Panc1 (cell line): ENCODE results near the gene CDHR4.

Experiments used
- CTCF ChIP-seq: fragments of 450-650 bp; IDR thresholded peaks from 2 replicates; pipeline ENCODE4 v1.5.1; 2017; ENCODE audit warnings: mild to moderate bottlenecking
- POLR2AphosphoS5 ChIP-seq: IDR thresholded peaks from 2 replicates; pipeline ENCODE4 v1.6.1; 2012; ENCODE audit warnings: mild to moderate bottlenecking, low read depth, low read length, moderate library complexity
- REST ChIP-seq, 2 experiments: IDR thresholded peaks; 2 replicates each; pipeline ENCODE4 v1.6.1; 2011 to 2012; ENCODE audit warnings: low read depth in 2 of 2, control low read depth in 1 of 2, low read length in 1 of 2, mild to moderate bottlenecking in 1 of 2, moderate library complexity in 1 of 2; ENCODE audit not compliant: insufficient read depth in 1 of 2
- TCF7L2 ChIP-seq: IDR thresholded peaks from 2 replicates; pipeline ENCODE4 v1.6.1; 2011; ENCODE audit warnings: mild to moderate bottlenecking, low read depth, low read length, inconsistent platforms

DNA sequence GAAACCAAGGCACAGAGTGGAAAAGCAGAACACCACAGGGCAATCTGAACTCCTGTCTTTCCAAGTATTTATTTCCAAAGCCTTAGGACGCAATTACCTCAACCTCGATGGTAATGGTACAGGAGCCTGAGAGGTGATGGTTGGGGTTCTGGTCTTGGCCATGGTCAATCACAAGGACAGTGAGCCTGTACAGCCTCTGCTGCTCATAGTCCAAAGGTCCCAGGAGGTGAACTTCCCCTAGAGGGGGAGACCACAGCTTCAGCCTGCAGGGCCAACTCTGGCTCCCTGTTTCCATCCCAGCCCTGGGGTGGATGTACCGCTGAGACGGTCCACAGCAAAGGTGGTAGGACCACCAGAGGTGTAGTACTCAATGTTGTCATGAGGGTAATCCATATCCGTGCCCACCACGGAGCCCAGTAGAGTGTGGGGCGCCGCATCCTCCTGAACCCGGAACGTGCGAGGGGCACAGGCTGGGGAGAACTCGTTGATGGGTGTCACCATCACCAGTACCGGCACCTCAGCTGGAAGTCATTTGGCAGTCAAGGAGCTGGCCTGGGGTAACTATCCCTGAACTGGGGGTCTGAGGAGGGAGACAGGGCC, 6.1 kb downstream of the CDHR4 start:
- TF ChIP-seq CTCF (no peak), REST (IDR thresholded peaks at IDR 0.05; ENCODE audit: insufficient read depth in 1 of 2, low read depth in 2 of 2, low read length in 1 of 2) (no peak), POLR2AphosphoS5 (no peak), TCF7L2 (no peak)
